GM12892 (cell line): ENCODE measurements around the gene PHLDB2.

Source experiments
- DNase-seq: peaks from one replicate; pipeline ENCODE4 v3.0.0; 2011; ENCODE audit not compliant: insufficient read length
- FAIRE-seq: peaks from 2 replicates; lab custom pipeline; 2011; peaks lifted over from hg19 to GRCh38; lab: Jason Lieb, UNC
- POLR2A ChIP-seq: IDR thresholded peaks from 2 replicates; pipeline ENCODE4 v1.6.1; 2011; ENCODE audit warnings: low read depth, low read length, control low read depth
- POLR2AphosphoS5 ChIP-seq: IDR thresholded peaks from 2 replicates; pipeline ENCODE4 v1.6.1; 2011; ENCODE audit warnings: low read depth, low read length, control low read depth
- TAF1 ChIP-seq: IDR thresholded peaks from 2 replicates; pipeline ENCODE4 v1.6.1; 2011; ENCODE audit warnings: low read depth, mild to moderate bottlenecking, control low read depth, low read length, borderline replicate concordance

PHLDB2 gene

DNA sequence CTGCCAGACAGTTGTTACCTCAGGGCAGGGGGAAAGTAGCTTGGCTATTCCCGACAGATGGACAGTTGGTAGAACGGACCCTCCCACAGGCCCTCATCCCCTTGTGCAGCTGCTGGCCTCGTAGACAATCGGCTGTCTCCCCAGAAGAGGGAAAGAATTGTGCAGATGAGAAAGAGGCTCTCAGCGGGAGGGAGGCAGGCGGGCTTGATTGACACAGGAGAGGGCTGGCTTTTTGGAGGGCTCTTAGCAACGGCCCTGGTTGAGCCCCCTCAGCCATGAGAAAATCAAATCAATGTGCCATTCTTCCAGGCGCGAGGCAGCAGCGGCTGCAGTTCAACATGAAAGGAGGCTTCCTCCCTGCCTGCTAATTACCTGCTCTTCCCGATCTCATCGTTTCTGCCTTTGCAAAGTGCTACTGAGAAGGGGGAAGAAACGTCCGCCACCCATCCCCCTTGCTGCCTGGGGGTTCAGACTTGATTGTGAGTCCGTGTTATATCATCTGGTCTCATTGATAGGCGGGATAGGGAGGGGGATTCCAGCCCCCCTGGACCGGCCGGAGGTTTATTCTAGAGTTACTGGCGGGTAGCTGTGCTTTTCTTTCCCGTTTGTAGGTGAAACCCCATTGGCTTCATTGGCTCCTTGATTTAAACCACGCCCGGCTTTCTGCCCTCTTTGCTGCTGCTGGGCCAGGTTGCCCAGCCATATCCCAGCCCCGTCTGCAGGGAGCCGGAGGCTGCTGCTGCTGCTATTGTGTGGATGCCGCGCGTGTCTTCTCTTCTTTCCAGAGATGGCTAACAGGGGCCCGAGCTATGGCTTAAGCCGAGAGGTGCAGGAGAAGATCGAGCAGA, 139.8 kb downstream of the PHLDB2 start, which contains the start of gene TAGLN3:
Gene TAGLN3, plus strand, starts transcription at position 287 of the 848 bp plus-strand sequence. Its CDS starts 501 bp downstream, at position 788.
- no peak for DNase-seq
- no peak for FAIRE-seq
- TF ChIP-seq TAF1 = no peak
- no peak for TF ChIP-seq POLR2AphosphoS5
- TF ChIP-seq POLR2A = no peak

DNA sequence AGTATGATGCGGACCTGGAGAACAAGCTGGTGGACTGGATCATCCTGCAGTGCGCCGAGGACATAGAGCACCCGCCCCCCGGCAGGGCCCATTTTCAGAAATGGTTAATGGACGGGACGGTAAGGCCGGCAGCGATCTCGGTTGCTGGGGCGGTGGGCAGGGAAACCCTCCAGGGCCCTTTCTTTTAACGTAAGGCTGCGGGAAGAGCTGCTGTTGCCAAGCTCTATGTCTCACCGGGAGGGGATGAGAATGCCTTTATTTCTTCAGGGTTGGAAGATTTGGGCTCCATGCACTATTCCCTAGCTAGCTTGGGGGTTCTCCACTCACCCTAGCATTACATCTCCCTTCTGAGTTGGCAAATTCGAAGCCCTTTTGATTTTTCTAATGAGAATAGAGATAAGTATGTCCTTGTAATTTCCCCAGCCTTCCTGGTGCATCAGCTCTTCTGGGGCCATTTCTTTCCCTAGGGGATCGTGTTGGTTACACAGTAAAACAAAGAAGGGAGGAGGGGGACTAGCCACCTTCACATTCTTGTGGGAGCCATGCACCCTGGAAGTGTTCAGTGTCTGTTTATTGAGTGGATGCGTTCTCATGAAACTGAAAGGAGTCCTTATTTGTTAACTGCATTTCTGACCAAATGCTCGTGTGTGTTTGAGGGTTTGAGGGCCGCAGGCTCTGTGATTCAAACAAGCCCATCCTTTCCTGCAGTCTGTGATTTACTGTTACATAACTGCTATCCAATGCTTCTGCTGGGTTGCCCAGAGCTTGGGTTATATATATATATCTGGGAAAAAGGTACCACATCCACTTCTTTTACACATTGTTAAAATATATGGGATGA, 140.6 kb downstream of the PHLDB2 start:
- FAIRE-seq (no peak), DNase-seq (no peak)
- TF ChIP-seq POLR2AphosphoS5 (no peak), TAF1 (no peak), POLR2A (no peak)

DNA sequence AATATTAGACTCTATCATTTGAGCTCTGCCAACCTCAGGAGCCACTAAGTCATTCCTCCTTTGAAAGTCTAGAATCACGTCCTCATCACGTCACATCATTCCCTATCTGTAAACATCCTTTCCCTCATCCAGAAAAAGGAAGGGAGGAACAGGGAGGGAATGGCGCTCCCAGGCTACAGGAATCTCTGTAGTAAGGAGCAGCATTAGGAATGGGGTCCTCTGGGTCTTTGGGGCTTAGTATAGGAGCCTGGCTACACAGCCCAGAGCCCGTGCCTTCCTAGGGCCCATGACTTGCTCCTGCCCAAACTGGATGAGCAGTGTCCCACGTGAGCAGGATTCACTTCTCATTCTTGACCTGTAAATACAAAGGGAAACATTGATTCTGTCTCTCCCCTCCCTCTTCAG, 141.3 kb downstream of the PHLDB2 start:
- FAIRE-seq = no peak
- TF ChIP-seq POLR2AphosphoS5 = no peak
- DNase-seq = no peak

DNA sequence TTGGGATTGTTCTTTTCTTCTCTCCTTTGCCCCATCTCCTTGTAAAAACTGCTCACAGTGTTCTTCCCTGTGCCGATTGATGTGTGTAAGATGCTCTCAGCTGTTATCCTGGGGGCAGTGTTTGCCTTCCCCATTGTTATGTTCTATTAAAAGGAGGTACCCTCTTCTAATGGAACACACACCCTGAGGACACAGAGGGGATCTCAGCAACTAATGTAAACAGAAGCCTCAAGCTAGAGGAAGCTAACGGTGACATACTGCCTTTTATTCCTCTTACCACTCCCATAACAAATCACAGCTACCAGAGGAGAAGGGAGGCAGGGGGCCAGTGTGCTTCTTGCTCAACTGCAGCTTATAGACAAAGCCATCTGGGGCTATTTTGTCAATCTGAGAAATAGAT, 141.9 kb downstream of the PHLDB2 start:
- DNase-seq (no peak), FAIRE-seq (no peak)
- TF ChIP-seq POLR2A = no peak
- no peak for TF ChIP-seq TAF1
- no peak for TF ChIP-seq POLR2AphosphoS5

DNA sequence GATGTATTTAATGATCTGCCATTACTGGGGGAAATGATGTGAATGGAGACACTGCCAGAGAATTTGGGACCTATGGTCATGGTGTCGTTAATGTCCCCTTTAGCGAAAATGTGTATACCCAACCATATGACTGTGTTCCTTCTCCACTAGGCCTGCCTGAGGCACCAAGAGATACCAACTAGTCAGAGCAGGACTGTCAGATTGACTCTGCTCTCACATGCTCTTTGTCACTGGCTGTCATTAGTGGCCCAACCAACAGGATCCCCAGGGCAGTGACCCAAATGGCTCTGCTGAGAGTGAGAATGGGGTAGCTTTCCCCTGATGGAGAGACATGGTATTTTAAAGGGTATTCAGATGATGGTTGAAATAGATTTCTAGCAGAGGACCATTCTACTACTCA, 142.5 kb downstream of the PHLDB2 start:
- DNase-seq (no peak), FAIRE-seq (no peak)
- TF ChIP-seq POLR2A (no peak), POLR2AphosphoS5 (no peak), TAF1 (no peak)

DNA sequence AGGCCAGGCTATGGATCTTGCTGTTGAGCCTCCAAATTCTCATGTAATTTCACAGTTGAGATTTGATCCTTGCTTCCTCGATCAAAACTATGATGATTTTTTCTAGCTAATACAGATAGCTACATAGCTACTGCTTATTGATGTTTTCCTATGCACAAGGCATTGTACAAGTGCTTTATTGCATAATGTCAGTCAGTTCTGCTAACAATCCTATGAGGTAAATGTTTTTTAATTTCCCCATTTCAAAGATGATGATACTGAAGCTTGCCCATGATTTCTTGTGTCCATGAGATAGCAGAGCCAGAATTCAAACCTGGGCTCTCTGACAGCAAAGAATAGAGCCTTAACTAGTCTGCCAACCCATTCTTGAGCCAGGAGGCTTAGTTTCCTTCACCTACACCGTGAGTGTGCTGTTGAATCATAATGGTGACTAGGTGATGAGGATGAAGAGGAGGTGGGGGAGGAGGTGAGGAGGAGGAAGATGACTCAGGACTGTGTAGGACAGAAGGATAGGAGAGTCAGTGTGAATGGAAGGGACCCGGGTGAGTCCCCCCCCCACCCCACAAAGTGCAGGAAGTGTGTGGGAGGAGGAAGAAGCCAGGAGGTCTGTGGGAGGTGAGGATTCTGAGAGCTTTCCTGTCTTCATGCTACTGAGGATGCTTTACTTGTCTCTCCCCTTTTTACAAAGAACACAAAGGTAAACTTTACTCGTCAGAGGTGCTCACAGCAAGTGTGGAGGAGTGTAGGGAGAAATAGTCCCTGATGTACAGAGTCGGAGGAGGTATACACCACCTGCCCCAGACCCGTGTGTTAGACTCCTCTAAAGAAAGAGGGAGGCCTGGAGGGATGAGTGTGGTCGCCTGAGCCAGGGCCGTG, 143.3 kb downstream of the PHLDB2 start:
- FAIRE-seq (no peak), DNase-seq (no peak)
- TF ChIP-seq POLR2A = no peak
- no peak for TF ChIP-seq POLR2AphosphoS5
- no peak for TF ChIP-seq TAF1

DNA sequence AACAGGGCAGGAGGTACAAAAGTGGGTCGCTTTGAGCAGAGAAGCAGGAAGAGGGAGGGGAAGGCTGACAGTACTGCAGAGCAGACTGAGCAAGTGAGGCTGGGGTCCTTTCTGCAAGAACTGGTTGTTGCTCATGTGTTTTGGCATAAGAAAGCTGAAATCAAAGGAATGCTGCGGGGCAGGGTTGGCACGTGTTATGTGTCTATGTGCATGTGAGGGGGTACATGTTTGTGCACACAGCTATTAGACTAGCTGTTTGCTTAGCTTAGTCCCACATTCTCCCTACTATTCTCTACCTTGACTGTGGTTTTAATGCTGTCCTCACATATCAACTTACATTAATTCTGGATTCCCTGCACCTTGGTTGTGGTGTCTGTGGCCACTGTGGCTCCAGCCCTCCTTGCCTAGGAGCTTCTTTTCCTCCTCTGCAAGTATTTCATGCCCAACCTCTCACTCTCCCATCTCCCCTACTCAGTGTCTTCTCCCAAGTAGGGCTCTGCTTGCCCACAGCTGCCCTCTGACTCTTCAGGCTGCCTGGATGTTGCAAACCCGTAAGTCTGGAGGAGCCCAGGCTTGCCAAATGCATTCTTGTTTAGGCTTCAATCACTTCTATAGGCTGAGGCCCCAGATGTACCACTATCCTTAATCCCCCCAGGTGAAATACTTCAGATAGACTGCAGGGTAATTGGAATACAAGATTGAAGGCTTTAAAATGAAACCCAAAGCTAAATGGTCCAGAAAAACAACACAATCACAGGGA, 144.4 kb downstream of the PHLDB2 start:
- no peak for DNase-seq
- no peak for TF ChIP-seq POLR2AphosphoS5
- TF ChIP-seq TAF1 = no peak
- no peak for TF ChIP-seq POLR2A
- FAIRE-seq = no peak

DNA sequence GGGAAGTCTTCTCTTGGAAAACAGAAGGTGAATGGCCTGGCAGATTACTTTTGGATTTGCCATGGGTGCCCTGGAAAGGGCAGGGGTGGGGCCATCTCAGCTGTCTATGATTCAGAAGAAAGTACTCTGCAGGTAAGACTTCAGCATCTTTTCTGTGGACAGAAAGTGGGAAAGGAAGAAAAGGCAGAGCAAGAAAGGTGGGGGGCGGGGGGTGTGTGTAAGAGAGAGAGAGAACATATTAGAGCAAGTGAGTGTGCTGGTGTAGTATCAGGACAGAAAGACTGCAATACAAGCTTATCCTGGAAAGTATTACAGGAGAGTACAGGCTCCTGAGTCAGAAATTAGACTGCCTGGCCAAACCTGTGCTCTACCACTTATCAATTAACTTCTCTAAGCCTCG, 145.1 kb downstream of the PHLDB2 start:
- FAIRE-seq = no peak
- no peak for DNase-seq
- TF ChIP-seq POLR2AphosphoS5 = no peak

DNA sequence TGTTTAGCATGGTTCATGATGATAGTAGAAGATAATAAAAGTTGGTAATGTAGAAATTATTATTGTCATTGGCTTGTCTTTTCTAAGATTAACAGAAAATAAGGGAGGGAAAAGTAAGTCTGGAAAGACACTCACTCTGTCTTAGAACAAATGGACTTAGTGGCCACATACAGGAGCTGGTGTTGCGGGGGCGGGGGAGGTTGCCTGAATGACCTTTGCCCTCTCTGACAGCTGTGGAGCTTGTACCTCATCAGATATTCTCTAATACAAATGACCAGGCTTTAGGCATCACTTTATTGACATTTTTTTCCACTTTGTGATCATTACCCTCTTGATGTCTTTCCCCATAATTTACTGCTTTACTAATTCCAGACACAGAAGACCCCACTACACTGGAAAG, 145.6 kb downstream of the PHLDB2 start:
- no peak for FAIRE-seq
- no peak for DNase-seq
- TF ChIP-seq TAF1 (no peak), POLR2AphosphoS5 (no peak), POLR2A (no peak)

DNA sequence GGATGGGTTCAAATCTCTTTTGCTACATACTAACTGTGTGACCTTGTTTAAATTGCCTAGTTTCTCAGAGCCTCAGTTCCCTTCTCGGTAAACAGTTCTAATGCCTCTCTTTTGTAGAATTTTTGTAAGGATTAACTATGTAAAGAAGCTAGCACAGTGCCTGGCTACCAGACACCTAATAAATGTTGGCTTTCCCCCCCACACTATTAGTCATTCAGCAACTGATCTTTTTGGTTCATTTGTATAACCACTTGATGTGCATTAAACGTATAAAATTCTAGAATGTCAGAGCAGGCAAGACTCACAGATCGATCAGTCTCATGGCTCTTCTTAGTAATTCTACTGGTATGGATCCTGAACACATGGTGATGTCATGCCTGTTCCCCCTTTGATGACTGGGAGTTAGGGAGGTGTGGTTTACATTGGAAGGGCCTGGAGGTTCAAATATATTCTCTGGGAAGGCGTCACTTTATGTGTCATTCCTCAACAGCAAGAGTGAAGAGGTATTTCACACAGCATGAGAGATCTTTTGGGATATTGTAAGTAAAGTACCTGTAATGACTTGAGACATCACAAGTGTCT, 146.1 kb downstream of the PHLDB2 start:
- no peak for TF ChIP-seq TAF1
- no peak for TF ChIP-seq POLR2A
- no peak for TF ChIP-seq POLR2AphosphoS5
- FAIRE-seq (no peak), DNase-seq (no peak)
